Osteoblast (primary cell): ENCODE data around the gene PLEKHG5. TPM values are rescaled to one million over a fixed set of nuclear protein-coding genes. Genes with fewer than 3 reads are reported as not detected.
A peak's percentile ranks its signal among the peaks of the same experiment; 100 is the strongest.
"Not testable (repeated sequence)": the region's sequence is repeated elsewhere in the genome, so short reads cannot be mapped to it uniquely, and the experiment has no call there.

ENCODE experiments used
- DNase-seq: peaks from one replicate; pipeline ENCODE4 v3.0.0; 2011; ENCODE audit warnings: low spot score, mixed read lengths; ENCODE audit not compliant: insufficient read length; ENCODE audit errors: missing footprints
- H2AFZ ChIP-seq: 2 replicates; pipeline ENCODE4 v1.6.0; 2011; ENCODE audit warnings: mild to moderate bottlenecking, low read length
- H3K27ac ChIP-seq: 2 replicates; pipeline ENCODE4 v1.5.1; 2011; ENCODE audit warnings: mild to moderate bottlenecking, low read depth, low read length, moderate library complexity
- H3K27me3 ChIP-seq: 2 replicates; pipeline ENCODE4 v1.6.0; 2012; ENCODE audit warnings: mild to moderate bottlenecking, control low read depth, inconsistent platforms, low read length, moderate library complexity; ENCODE audit not compliant: insufficient read depth
- H3K36me3 ChIP-seq: 2 replicates; pipeline ENCODE4 v1.5.1; 2011; ENCODE audit warnings: mild to moderate bottlenecking, low read length, control low read depth, moderate library complexity; ENCODE audit not compliant: insufficient read depth
- H3K4me1 ChIP-seq: 2 replicates; pipeline ENCODE4 v1.5.1; 2011; ENCODE audit warnings: mild to moderate bottlenecking, low read length, control low read depth, moderate library complexity; ENCODE audit not compliant: insufficient read depth
- H3K4me2 ChIP-seq: 2 replicates; pipeline ENCODE4 v1.6.0; 2011; ENCODE audit warnings: mild to moderate bottlenecking, low read length; ENCODE audit not compliant: insufficient read depth
- H3K4me3 ChIP-seq: fragments of 200-600 bp; sonication (generic); 3 replicates; pipeline ENCODE4 v1.5.1; 2012; ENCODE audit warnings: mild to moderate bottlenecking, low read length, inconsistent platforms; ENCODE audit not compliant: insufficient read depth
- H3K79me2 ChIP-seq: 2 replicates; pipeline ENCODE4 v1.6.0; 2012; ENCODE audit warnings: mild to moderate bottlenecking, low read length, control low read depth, inconsistent platforms; ENCODE audit not compliant: insufficient read depth
- H3K9me3 ChIP-seq: 2 replicates; pipeline ENCODE4 v1.5.1; 2011; ENCODE audit warnings: low read depth, low read length, control low read depth
- H4K20me1 ChIP-seq: 2 replicates; pipeline ENCODE4 v1.6.0; 2012; ENCODE audit warnings: mild to moderate bottlenecking, low read length, control low read depth; ENCODE audit not compliant: insufficient read depth
- CTCF ChIP-seq: IDR thresholded peaks from 2 replicates; pipeline ENCODE4 v1.5.1; 2011; ENCODE audit warnings: mild to moderate bottlenecking, low read depth, low read length, moderate library complexity; ENCODE audit errors: extremely low read depth
- total RNA-seq: library from RNA; depleted of rRNA; stranded (reverse); fragments of >200 nt; gene quantifications from 2 replicates; pipeline ENCODE4 v1.2.3, GENCODE V29; 2012

PLEKHG5 gene
- total RNA-seq, 1 donor, result 11.2 TPM

- Histone ChIP-seq H3K4me3 (no peak overlapping the region), H3K4me1 (no peaks in the 10 kb centered on the region), H4K20me1 (no peaks in the 10 kb centered on the region), H2AFZ (no peak overlapping the region), H3K36me3 (peaks cover 8% of the 10 kb centered on the region), H3K9me3 (no peaks in the 10 kb centered on the region), H3K79me2 (no peaks in the 10 kb centered on the region), H3K27me3 (peaks cover 8% of the 10 kb centered on the region), H3K4me2 (no peak overlapping the region), H3K27ac (no peak overlapping the region)
- peak; percentile 93 for DNase-seq
- no peak for TF ChIP-seq CTCF
Observed at GRCh38 chr1:6460301-6461050, 31.0 kb downstream of the PLEKHG5 start.

- TF ChIP-seq CTCF, result no peak
- Histone ChIP-seq H3K79me2 (no peaks in the 10 kb centered on the region), H3K4me2 (no peak overlapping the region), H3K4me1 (no peaks in the 10 kb centered on the region), H4K20me1 (no peaks in the 10 kb centered on the region), H3K4me3 (no peak overlapping the region), H3K27me3 (peaks cover 11% of the 10 kb centered on the region), H3K27ac (no peak overlapping the region), H3K9me3 (no peaks in the 10 kb centered on the region), H3K36me3 (peaks cover 8% of the 10 kb centered on the region), H2AFZ (no peak overlapping the region)
- DNase-seq, result no peak
Observed at GRCh38 chr1:6459850-6460265, 31.6 kb downstream of the PLEKHG5 start.

GRCh38 chr1:6456800-6457466 is 34.5 kb downstream of the PLEKHG5 start:
- no peak overlapping the region for H3K4me2 ChIP-seq
- H3K4me1 ChIP-seq, result no peaks in the 10 kb centered on the region
- H4K20me1 ChIP-seq, result no peaks in the 10 kb centered on the region
- H3K79me2 ChIP-seq, result no peaks in the 10 kb centered on the region
- H3K9me3 ChIP-seq, result no peaks in the 10 kb centered on the region
- no peak for DNase-seq
- H3K27ac ChIP-seq, result no peak overlapping the region
- no peak overlapping the region for H3K4me3 ChIP-seq
- H3K27me3 ChIP-seq, result peaks cover 11% of the 10 kb centered on the region
- H3K36me3 ChIP-seq, result no peaks in the 10 kb centered on the region
- no peak for TF ChIP-seq CTCF
- H2AFZ ChIP-seq, result no peak overlapping the region

DNA sequence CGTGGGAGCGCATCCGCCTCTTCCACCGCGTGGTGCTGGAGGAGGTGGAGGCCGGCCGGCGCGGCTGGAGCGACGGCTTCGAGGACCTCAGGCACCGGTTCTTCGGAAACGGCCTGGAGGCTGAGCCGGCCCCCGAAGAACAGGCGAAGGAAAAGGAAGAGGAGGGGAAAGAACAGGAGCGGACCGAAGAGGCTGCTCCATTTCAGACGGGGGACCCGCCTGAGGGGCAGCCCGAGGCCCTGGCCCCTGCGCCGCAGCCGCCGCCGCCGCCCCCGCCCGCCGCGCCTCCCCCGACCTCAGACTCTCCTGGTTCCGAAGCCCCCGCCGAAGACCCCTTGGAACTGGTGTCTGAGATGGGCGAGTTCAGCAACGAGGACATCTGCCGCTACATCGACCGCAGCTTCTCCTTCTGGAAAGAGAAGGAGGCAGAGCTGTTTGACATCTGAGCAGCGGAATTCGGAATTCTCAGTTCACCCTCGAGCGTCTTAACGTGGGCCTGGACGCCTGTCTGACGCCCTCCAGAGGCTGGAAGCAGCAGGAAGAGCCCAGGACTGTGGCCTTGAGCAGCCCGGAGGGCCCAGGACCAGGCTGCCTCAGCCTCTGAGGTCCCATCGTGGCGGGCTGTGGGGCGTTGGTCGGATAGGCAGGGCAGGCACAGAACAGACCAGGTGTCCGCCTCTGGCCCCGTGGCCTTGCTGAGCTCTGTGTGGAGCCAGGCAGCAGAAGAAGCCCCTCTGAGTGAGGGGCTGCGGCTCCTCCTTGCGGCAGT is 35.5 kb downstream of the PLEKHG5 start:
- H2AFZ ChIP-seq, H3K4me1 ChIP-seq, H3K4me3 ChIP-seq, H3K79me2 ChIP-seq, H4K20me1 ChIP-seq, H3K4me2 ChIP-seq, H3K27ac ChIP-seq, H3K36me3 ChIP-seq, H3K9me3 ChIP-seq, DNase-seq: not testable (repeated sequence)
- peaks cover 13% of the 10 kb centered on the region for H3K27me3 ChIP-seq
